ENCODE measurements around the gene GXYLT2.

Gene GXYLT2

GRCh38 chr3:72847751-72848702 lies 39.8 kb upstream of the GXYLT2 start, which contains the start of gene SHQ1:
Gene SHQ1 (minus strand): TSS chr3:72848445. CDS start chr3:72848340, 105 bp downstream.
- no peak for TF ChIP-seq CTCF (IDR thresholded peaks at IDR 0.05; ENCODE audit: poor library complexity, severe bottlenecking)
- Histone ChIP-seq H3K27me3 (ENCODE audit: insufficient read depth, poor library complexity, severe bottlenecking) (no peaks in the 10 kb centered on the region), H3K9me3 (ENCODE audit: severe bottlenecking) (no peaks in the 10 kb centered on the region), H3K4me3 (ENCODE audit: severe bottlenecking) (peak within 1 kb of the TSS; percentile 57), H3K4me1 (ENCODE audit: insufficient read depth, poor library complexity, severe bottlenecking) (peaks cover 22% of the 10 kb centered on the region), H3K27ac (ENCODE audit: poor library complexity, severe bottlenecking) (peak within 1 kb of the TSS; percentile 57), H3K36me3 (ENCODE audit: low read depth) (peaks cover 3% of the 10 kb centered on the region; the same call in 1 of the 2 replicates)
- ATAC-seq (ENCODE audit: low read depth) (peak; percentile 89), DNase-seq (ENCODE audit: low spot score) (peak; percentile 96)

DNA sequence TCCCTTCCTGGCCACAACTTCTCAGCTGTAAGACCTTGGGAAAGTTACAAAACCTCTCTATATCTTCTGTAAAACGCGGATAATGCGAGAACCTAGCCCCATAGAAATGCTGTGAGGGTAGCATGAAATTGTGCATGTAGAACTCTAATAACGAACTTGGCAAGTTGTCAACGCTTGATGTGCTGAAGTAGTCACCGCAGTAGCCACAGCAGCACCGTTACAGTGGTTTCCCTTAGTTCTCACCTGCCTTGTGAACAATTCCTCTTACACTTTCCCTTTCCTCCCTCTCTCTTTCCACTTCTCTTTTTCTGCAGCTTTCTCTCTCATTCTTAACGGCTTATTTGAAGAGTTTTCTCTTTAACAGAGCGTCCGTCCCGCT lies 39.2 kb upstream of the GXYLT2 start:
- no peaks in the 10 kb centered on the region for H3K9me3 ChIP-seq (ENCODE audit: severe bottlenecking)
- H3K27ac ChIP-seq (ENCODE audit: poor library complexity, severe bottlenecking) = no peak overlapping the region
- H3K4me1 ChIP-seq (ENCODE audit: insufficient read depth, poor library complexity, severe bottlenecking) = peaks cover 22% of the 10 kb centered on the region
- H3K36me3 ChIP-seq (ENCODE audit: low read depth) = no peaks in the 10 kb centered on the region
- peak; percentile 42 for ATAC-seq (ENCODE audit: low read depth)
- no peak for DNase-seq (ENCODE audit: low spot score)
- no peaks in the 10 kb centered on the region for H3K27me3 ChIP-seq (ENCODE audit: insufficient read depth, poor library complexity, severe bottlenecking)
- H3K4me3 ChIP-seq (ENCODE audit: severe bottlenecking) = peak overlapping the region; percentile 57
- no peak for TF ChIP-seq CTCF (IDR thresholded peaks at IDR 0.05; ENCODE audit: poor library complexity, severe bottlenecking)

- Histone ChIP-seq H3K4me1 (ENCODE audit: insufficient read depth, poor library complexity, severe bottlenecking) (peaks cover 3% of the 10 kb centered on the region), H3K27me3 (ENCODE audit: insufficient read depth, poor library complexity, severe bottlenecking) (no peaks in the 10 kb centered on the region), H3K9me3 (ENCODE audit: severe bottlenecking) (no peaks in the 10 kb centered on the region), H3K27ac (ENCODE audit: poor library complexity, severe bottlenecking) (no peak overlapping the region), H3K4me3 (ENCODE audit: severe bottlenecking) (no peak overlapping the region), H3K36me3 (ENCODE audit: low read depth) (no peaks in the 10 kb centered on the region)
- TF ChIP-seq CTCF (IDR thresholded peaks at IDR 0.05; ENCODE audit: poor library complexity, severe bottlenecking) = no peak
- DNase-seq (ENCODE audit: low spot score) (no peak), ATAC-seq (ENCODE audit: low read depth) (no peak)
Observed at GRCh38 chr3:72855001-72855400, 32.8 kb upstream of the GXYLT2 start.

GRCh38 chr3:72860053-72860452 lies 27.8 kb upstream of the GXYLT2 start:
- no peak for TF ChIP-seq CTCF (IDR thresholded peaks at IDR 0.05; ENCODE audit: poor library complexity, severe bottlenecking)
- H3K9me3 ChIP-seq (ENCODE audit: severe bottlenecking) = no peaks in the 10 kb centered on the region
- DNase-seq (ENCODE audit: low spot score) = no peak
- H3K36me3 ChIP-seq (ENCODE audit: low read depth) = no peaks in the 10 kb centered on the region
- H3K27me3 ChIP-seq (ENCODE audit: insufficient read depth, poor library complexity, severe bottlenecking) = no peaks in the 10 kb centered on the region
- no peak overlapping the region for H3K4me3 ChIP-seq (ENCODE audit: severe bottlenecking)
- ATAC-seq (ENCODE audit: low read depth) = no peak
- H3K4me1 ChIP-seq (ENCODE audit: insufficient read depth, poor library complexity, severe bottlenecking) = no peaks in the 10 kb centered on the region
- H3K27ac ChIP-seq (ENCODE audit: poor library complexity, severe bottlenecking) = no peak overlapping the region

DNA sequence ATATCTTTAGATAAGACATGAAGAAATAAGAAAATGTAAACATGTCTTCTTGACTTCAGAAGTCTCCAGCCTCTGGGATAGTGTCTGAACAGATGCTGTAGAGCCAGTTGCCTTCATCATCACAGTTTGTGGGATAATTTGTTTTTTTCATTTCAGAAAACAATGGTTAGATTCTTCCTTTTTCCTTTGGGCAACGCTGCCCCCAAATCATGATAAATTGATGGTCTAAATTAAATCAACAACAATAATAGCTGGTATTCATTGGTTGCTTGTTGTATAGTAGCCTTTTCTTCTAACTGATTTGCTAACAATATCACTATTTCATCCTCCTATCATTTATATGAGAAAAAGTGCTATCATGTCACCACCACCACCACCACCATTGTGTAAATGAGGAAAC lies 27.0 kb upstream of the GXYLT2 start:
- no peak overlapping the region for H3K27ac ChIP-seq (ENCODE audit: poor library complexity, severe bottlenecking)
- ATAC-seq (ENCODE audit: low read depth) (no peak), DNase-seq (ENCODE audit: low spot score) (no peak)
- H3K4me3 ChIP-seq (ENCODE audit: severe bottlenecking) = no peak overlapping the region
- no peaks in the 10 kb centered on the region for H3K9me3 ChIP-seq (ENCODE audit: severe bottlenecking)
- TF ChIP-seq CTCF (IDR thresholded peaks at IDR 0.05; ENCODE audit: poor library complexity, severe bottlenecking) = no peak
- H3K4me1 ChIP-seq (ENCODE audit: insufficient read depth, poor library complexity, severe bottlenecking) = no peaks in the 10 kb centered on the region
- H3K36me3 ChIP-seq (ENCODE audit: low read depth) = no peaks in the 10 kb centered on the region
- H3K27me3 ChIP-seq (ENCODE audit: insufficient read depth, poor library complexity, severe bottlenecking) = no peaks in the 10 kb centered on the region
